ENCODE data around the gene LTO1.
A peak's percentile ranks its signal among the peaks of the same experiment; 100 is the strongest.
"Not testable (repeated sequence)": the region's sequence is repeated elsewhere in the genome, so short reads cannot be mapped to it uniquely, and the experiment has no call there.

Gene LTO1

DNA sequence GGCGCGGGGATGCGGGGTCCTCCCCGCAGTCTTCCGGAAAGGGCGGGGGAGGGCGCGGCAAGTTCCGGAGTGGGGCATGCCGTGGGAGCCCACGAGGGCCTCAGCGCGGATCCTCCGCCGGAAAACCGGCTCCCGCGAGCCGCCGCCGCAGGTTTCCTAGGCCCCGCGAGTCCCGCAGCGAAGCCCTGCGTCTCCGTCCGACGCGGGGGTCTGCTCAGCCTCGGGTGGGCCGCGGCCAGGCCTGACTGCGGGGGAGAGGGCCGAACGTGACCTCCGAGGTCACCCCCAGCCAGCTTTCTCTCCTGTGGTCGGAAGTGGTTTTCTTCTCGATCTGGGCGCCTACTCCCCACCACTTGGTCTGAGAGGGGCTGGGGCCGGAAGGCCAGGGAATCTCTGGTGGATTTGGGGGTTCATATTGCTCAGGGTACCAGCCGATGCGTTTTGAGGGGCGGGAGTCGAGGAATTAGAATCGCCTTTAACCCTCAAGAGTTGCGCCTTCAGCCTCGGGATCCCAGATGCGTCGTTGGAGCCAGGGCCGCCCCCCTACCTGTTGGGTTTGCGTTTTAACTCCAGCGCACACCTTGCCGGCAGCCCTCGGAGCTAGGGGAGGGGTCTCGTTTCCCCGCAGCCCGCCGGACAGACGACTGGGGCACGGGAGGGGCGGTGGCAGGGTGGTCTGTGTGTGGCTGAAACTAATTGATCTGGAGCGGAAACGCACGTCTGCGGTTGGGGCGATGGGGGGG is 37.8 kb downstream of the LTO1 start:
- H3K4me3 Mint-ChIP-seq = peak overlapping the region; percentile 42

DNA sequence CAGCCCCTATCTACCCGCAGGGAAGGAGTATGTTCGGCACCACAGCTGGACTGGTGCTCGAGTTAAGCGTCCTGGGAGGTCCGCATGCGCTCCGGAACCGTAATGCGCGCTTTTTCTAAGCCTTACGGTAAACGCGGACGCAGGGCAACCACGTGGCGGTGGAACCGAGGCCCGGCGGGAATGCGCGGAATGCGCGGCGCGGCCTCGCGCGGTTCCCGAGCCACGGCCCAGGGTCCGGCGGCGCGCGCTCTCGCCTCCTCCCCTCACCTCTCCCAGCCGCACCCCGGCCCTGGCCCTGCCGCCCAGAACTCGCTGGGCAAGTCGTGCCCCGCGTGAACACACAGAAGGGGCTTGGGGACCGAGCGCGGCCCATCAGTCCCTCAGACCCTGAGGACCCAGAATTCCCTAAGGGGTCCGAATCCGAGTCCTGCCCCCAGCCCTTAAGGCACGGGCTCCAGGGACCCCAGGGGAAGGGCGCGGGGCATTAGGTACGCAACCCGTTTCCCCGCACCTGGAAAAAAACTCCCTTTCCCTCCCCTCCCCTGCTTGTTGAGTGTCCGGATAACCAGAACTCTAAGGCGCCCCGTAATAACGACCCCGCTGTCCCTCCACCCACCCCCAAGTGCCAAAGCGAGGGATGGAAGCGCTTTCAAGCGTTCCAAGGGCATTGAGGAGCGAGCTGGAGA is 38.5 kb downstream of the LTO1 start:
- peaks cover 89% of the 10 kb centered on the region for H3K27me3 Mint-ChIP-seq
- peaks cover 39% of the 10 kb centered on the region for H3K4me1 Mint-ChIP-seq (ENCODE audit: low read depth)
- H3K4me3 Mint-ChIP-seq = peak overlapping the region; percentile 30
- no peak overlapping the region for H3K27ac Mint-ChIP-seq
- H3K36me3 Mint-ChIP-seq (ENCODE audit: low read depth) = no peaks in the 10 kb centered on the region
- intact Hi-C loops (cut with micrococcal nuclease) = loop anchor here (10.0 kb wide), 2 partner anchors 102 to 192 kb away; no protein-coding TSS in a partner anchor
- H3K9me3 Mint-ChIP-seq = no peaks in the 10 kb centered on the region

More for the DNA sequence above, 37.8 kb downstream of the LTO1 start:
- intact Hi-C loops (cut with micrococcal nuclease) = loop anchor here (10.0 kb wide), 2 partner anchors 103 to 193 kb away; no protein-coding TSS in a partner anchor
- Mint-ChIP-seq H3K27me3 (peaks cover 88% of the 10 kb centered on the region), H3K4me1 (ENCODE audit: low read depth) (peaks cover 39% of the 10 kb centered on the region), H3K27ac (no peak overlapping the region), H3K36me3 (ENCODE audit: low read depth) (no peaks in the 10 kb centered on the region), H3K9me3 (no peaks in the 10 kb centered on the region)

DNA sequence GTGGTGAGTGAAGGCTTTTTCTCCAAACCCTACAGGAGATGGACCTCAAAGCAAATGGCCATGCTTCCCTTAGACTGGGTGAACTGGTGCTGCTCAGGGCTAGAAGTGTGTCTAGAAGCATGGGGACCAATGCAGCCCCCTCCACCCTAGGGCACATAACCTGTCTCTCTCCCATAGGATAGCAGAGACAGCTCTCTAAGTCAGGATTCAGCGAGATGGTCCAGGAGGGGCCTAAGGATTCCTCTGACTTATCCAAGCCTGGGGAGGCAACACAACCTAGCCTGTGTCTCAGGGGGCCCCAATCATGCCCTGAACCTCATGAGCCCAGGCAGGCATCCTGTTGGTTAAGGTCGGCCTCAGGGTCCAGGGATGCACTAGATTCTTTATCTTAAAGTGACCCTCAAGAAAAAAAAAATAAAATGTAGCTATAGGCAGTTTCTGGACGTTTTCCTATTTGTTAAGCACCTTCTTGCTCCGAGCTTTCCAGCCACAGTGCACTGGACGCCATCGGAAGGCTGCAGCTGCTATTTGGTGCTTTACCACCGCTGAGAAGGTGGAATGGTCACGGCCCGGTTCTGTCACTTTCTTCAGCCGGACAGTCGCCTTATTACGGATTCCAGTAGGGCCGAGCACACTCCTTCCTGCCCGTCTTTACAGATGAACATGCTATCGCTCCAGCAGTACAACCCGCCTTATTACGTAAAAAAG is 39.2 kb downstream of the LTO1 start:
- intact Hi-C loops (cut with micrococcal nuclease) = loop anchor here (10.0 kb wide), 2 partner anchors 101 to 191 kb away; no protein-coding TSS in a partner anchor
- Mint-ChIP-seq H3K4me3 (no peak overlapping the region), H3K27me3 (peaks cover 87% of the 10 kb centered on the region), H3K9me3 (no peaks in the 10 kb centered on the region), H3K27ac (no peak overlapping the region), H3K36me3 (ENCODE audit: low read depth) (no peaks in the 10 kb centered on the region), H3K4me1 (ENCODE audit: low read depth) (peaks cover 34% of the 10 kb centered on the region)

DNA sequence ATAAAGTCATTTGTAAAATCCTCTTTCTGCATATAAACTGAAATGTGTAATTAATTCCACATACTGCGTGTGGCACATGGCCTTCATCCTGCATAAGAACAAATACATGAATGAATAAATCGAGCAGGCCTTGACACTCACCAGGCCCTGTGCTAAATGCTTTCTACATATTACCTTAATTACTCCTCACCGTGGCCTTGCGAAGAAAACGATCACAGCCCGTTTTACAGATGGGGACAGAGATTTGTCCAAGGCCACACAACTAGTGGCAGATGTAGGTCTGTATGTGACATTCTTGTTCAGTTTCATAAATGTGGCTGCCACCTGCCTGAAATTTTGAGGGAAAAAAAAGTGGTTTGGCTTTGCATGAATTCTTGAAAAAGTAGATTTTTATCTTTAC is 40.0 kb downstream of the LTO1 start:
- Mint-ChIP-seq H3K27me3 (peaks cover 86% of the 10 kb centered on the region), H3K4me1 (ENCODE audit: low read depth) (peaks cover 26% of the 10 kb centered on the region), H3K36me3 (ENCODE audit: low read depth) (no peaks in the 10 kb centered on the region), H3K4me3 (no peak overlapping the region), H3K27ac (no peak overlapping the region), H3K9me3 (peaks cover 2% of the 10 kb centered on the region)
- intact Hi-C loops (cut with micrococcal nuclease) = loop anchor here (10.0 kb wide), 2 partner anchors 100 to 190 kb away; no protein-coding TSS in a partner anchor

DNA sequence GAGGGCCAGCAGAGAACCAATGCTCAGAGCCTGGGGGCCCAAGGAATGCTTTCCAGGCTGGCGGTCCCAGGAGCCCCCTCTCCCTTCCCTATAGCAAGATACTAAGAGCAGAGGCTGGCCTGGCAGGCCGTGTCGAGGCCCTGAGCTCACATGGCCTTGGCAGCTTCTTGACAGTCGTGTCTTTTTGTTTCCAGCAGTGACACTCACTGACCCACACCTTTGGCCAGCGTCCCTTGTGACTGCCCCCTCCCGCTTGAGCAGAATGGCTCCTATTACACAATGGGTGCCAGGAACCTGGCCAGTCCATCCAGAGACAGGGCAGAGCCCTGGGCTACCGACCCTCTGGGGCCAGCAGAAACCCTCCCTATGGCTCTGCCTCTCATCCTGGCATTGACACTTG is 40.6 kb downstream of the LTO1 start:
- Mint-ChIP-seq H3K27me3 (peaks cover 85% of the 10 kb centered on the region), H3K36me3 (ENCODE audit: low read depth) (no peaks in the 10 kb centered on the region), H3K4me1 (ENCODE audit: low read depth) (peaks cover 24% of the 10 kb centered on the region), H3K27ac (no peak overlapping the region), H3K4me3 (no peak overlapping the region), H3K9me3 (peaks cover 8% of the 10 kb centered on the region)
- intact Hi-C loops (cut with micrococcal nuclease) = loop anchor here (10.0 kb wide), 2 partner anchors 100 to 190 kb away; no protein-coding TSS in a partner anchor

DNA sequence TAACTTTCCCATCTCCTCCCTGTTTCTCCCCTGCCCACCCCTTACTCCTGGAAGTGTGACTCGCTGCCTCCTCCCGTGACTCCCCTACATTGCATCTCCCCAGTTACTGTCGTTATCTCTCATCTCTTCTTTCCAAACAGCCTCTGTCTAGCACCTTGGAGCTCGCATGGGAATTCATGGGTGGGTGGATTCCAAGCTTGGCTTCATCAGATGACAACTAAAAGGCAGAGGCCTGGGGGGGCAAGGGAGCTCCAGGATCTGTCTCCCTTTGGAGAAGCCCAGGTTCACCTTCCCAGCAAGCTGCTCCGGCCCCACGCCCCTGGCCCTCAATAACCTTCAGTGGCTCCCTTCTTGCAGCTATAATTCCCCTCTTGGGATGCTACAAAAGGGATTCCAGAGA is 41.1 kb downstream of the LTO1 start:
- H3K4me3 Mint-ChIP-seq = no peak overlapping the region
- intact Hi-C loops (cut with micrococcal nuclease) = loop anchor here (10.0 kb wide), 2 partner anchors 99 to 189 kb away; no protein-coding TSS in a partner anchor
- no peaks in the 10 kb centered on the region for H3K36me3 Mint-ChIP-seq (ENCODE audit: low read depth)
- H3K4me1 Mint-ChIP-seq (ENCODE audit: low read depth) = peaks cover 24% of the 10 kb centered on the region
- H3K9me3 Mint-ChIP-seq = peaks cover 13% of the 10 kb centered on the region
- H3K27me3 Mint-ChIP-seq = peaks cover 85% of the 10 kb centered on the region
- H3K27ac Mint-ChIP-seq = no peak overlapping the region

DNA sequence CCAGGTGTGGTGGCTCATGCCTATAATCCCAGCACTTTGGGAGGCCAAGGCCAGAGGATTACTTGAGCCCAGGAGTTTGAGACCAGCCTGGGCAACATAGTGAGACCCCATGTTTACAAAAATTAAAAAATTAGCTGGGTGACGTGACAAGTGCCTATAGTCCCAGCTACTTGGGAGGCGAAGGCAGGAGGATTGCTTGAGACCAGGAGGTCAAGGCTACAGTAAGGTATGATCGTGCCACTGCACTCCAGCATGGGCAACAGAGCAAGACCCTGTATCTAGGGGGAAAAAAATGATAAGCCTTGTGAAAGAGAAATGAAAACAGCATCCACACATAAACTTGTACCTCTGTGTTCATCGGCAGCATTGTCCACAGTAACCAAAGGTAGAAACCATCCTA is 42.3 kb downstream of the LTO1 start:
- H3K4me1 Mint-ChIP-seq (ENCODE audit: low read depth) = peaks cover 18% of the 10 kb centered on the region
- peaks cover 76% of the 10 kb centered on the region for H3K27me3 Mint-ChIP-seq
- no peak overlapping the region for H3K4me3 Mint-ChIP-seq
- no peaks in the 10 kb centered on the region for H3K36me3 Mint-ChIP-seq (ENCODE audit: low read depth)
- intact Hi-C loops (cut with micrococcal nuclease) = loop anchor here (10.0 kb wide), 2 partner anchors 98 to 188 kb away; no protein-coding TSS in a partner anchor
- peaks cover 15% of the 10 kb centered on the region for H3K9me3 Mint-ChIP-seq
- no peak overlapping the region for H3K27ac Mint-ChIP-seq

DNA sequence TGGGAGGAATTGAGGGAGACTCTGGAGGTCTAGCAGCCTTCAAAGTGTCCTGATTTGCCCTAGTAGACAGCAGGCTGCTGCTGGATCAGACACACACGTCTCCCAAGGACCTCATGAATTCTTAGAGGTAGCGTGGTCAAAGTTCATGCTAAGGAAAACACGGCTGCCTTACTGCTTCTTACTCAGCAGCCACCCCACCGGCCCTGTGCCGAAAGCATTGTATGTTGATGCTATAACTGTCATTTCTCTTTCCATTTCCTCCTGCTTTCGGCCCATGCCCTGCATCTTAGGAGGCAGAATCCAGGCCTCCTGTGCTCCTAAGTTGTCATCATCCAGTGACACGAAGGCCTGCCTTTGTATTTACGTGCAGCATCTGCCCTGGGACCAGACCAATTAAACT is 44.7 kb downstream of the LTO1 start:
- Mint-ChIP-seq H3K4me1 (ENCODE audit: low read depth) (peaks cover 10% of the 10 kb centered on the region), H3K27me3 (peaks cover 68% of the 10 kb centered on the region), H3K27ac (no peak overlapping the region), H3K9me3 (peaks cover 15% of the 10 kb centered on the region), H3K4me3 (no peak overlapping the region), H3K36me3 (ENCODE audit: low read depth) (no peaks in the 10 kb centered on the region)
- intact Hi-C loops (cut with micrococcal nuclease) = loop anchor here (10.0 kb wide), 2 partner anchors 96 to 186 kb away; no protein-coding TSS in a partner anchor

DNA sequence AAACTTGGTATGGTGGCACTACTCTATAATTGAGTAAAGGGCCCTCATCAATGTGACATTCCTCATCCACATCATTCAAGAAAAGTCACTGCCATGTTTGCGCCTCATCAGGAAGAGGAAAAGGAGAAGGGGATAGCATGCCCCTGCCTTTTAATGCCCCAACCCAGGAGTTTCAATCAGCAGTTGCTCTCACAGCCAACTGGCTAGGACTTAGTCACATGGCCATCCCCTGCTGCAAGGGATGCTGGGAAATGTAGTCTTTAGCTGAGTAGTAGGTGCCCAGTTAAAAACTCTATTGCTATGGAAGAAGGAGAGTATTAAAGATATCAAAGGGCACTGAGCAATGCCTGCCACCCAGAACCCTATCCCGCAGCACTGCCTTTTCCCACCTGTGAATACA is 45.1 kb downstream of the LTO1 start:
- H3K9me3 Mint-ChIP-seq = peaks cover 15% of the 10 kb centered on the region
- H3K36me3 Mint-ChIP-seq (ENCODE audit: low read depth) = no peaks in the 10 kb centered on the region
- H3K4me3 Mint-ChIP-seq = no peak overlapping the region
- H3K27ac Mint-ChIP-seq = no peak overlapping the region
- peaks cover 10% of the 10 kb centered on the region for H3K4me1 Mint-ChIP-seq (ENCODE audit: low read depth)
- intact Hi-C loops (cut with micrococcal nuclease) = loop anchor here (10.0 kb wide), 2 partner anchors 95 to 185 kb away; no protein-coding TSS in a partner anchor
- H3K27me3 Mint-ChIP-seq = peaks cover 66% of the 10 kb centered on the region

DNA sequence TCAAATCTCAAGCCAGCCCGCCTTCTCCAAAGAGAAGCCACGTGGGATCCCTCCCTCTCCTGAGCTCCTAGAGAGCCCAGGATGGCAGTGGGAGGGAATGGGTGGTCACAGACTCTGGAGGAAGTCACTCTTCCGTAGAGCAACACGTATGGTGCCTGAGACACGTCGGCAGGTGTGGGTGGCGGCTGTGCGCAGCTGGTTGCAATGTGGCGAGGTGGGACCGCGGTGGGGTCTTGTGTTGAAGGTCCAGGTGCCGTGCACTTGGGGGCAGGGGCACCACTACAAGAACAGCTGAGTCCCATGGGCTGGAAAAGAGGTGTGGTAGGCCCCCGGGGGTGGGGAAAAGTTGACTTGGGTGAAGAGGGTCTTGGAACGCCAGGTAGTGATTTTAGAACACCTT is 47.6 kb downstream of the LTO1 start:
- Mint-ChIP-seq H3K4me3 (no peak overlapping the region), H3K9me3 (peaks cover 15% of the 10 kb centered on the region), H3K27ac (no peak overlapping the region), H3K36me3 (ENCODE audit: low read depth) (no peaks in the 10 kb centered on the region), H3K4me1 (ENCODE audit: low read depth) (peaks cover 10% of the 10 kb centered on the region), H3K27me3 (peaks cover 52% of the 10 kb centered on the region)
- intact Hi-C loops (cut with micrococcal nuclease) = no loop called here

DNA sequence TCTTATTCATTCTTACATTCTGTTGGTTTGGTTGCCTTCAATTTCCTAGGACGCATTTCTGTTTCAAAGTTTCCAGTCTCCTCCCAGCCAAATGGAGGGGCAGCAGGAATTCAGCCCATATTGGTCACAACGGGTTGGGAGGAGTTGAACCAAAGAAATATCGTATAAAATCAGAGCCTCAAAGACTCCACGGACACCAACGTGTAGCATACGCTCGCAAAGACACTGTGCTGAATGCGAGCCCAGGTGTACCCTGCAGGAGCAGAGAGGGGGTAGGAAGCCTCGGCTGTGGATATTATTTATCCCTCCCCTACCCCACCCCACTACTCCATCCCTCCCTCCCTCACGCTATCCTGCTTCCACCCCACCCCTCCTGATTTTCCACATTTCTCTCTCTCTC is 49.7 kb downstream of the LTO1 start:
- intact Hi-C loops (cut with micrococcal nuclease) = no loop called here
- H3K36me3 Mint-ChIP-seq (ENCODE audit: low read depth) = no peaks in the 10 kb centered on the region
- H3K27me3 Mint-ChIP-seq = peaks cover 45% of the 10 kb centered on the region
- peaks cover 10% of the 10 kb centered on the region for H3K4me1 Mint-ChIP-seq (ENCODE audit: low read depth)
- no peak overlapping the region for H3K27ac Mint-ChIP-seq
- H3K9me3 Mint-ChIP-seq = peaks cover 15% of the 10 kb centered on the region
- no peak overlapping the region for H3K4me3 Mint-ChIP-seq

DNA sequence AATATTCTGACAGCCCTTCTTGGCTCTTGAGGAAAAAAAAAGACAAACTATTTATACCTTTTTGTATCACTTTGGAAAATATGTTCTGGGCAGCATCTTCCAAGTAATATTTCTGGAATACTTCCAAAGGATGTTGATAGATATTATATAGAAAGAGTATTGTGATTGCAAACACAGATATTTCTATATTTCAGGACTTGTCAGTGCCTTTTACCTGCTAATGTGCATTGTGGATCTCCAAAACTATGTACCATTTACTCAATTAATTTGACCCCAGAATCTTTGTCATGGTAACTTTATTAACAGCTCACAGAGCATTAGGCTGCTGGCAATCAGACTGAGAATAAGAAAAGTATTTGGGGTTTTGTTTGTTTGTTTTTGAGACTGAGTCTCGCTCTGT is 50.9 kb downstream of the LTO1 start:
- peaks cover 40% of the 10 kb centered on the region for H3K27me3 Mint-ChIP-seq
- H3K4me1 Mint-ChIP-seq (ENCODE audit: low read depth) = peaks cover 3% of the 10 kb centered on the region
- intact Hi-C loops (cut with micrococcal nuclease) = no loop called here
- no peaks in the 10 kb centered on the region for H3K36me3 Mint-ChIP-seq (ENCODE audit: low read depth)
- H3K4me3 Mint-ChIP-seq = no peak overlapping the region
- H3K9me3 Mint-ChIP-seq = peaks cover 5% of the 10 kb centered on the region
- no peak overlapping the region for H3K27ac Mint-ChIP-seq

DNA sequence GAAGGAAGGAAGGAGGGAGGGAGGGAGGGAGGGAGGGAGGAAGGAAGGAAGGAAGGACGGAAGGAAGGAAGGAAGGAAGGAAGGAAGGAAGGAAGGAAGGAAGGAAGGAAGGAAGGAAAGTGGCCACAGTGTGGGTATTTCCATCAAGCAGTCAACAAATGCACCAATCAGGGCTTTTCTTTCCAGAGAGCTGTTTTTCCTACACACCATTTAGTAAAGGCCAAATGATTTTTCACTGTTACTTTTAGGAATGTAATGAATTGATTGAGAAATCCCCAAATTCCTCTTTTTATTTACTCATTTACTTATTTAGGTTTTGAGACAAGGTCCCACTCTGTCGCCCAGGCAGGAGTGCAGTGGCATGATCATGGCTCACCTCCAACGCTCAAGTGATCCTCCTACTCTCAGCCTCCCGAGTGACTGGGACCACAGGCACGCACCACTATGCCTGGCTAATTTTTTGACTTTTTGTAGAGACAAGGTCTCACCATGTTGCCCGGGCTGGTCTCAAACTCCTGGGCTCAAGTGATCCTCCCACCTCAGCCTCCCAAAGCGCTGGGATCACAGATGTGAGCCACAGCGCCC is 53.0 kb downstream of the LTO1 start:
- peaks cover 38% of the 10 kb centered on the region for H3K27me3 Mint-ChIP-seq
- H3K27ac Mint-ChIP-seq; H3K9me3 Mint-ChIP-seq; intact Hi-C loops (cut with micrococcal nuclease); H3K36me3 Mint-ChIP-seq (ENCODE audit: low read depth); H3K4me3 Mint-ChIP-seq; H3K4me1 Mint-ChIP-seq (ENCODE audit: low read depth): not testable (repeated sequence)
